SK-N-SH treated with all-trans-retinoic acid at 6 μM for 48 hours (cell line): ENCODE measurements around the gene ALKBH5.

Experiments
- ATAC-seq: fragments of 200-7000 bp; cut with Tn5 transposase; 3 replicates; pipeline ENCODE4 v1.9.1; 2020; ENCODE audit warnings: mild to moderate bottlenecking, moderate library complexity
- ARNTL ChIP-seq: fragments of 450-650 bp; formaldehyde crosslinking; IDR thresholded peaks from 2 replicates; pipeline ENCODE4 v1.5.0; 2020; ENCODE audit warnings: low read depth, mild to moderate bottlenecking, moderate library complexity, borderline replicate concordance
- BACH2 ChIP-seq: fragments of 250-450 bp; sonication (Bioruptor Pico); IDR thresholded peaks from 2 replicates; pipeline ENCODE4 v1.9.0; 2021; ENCODE audit warnings: mild to moderate bottlenecking, borderline replicate concordance
- CREB5 ChIP-seq: fragments of 250-450 bp; sonication (Bioruptor Pico); IDR thresholded peaks from 2 replicates; pipeline ENCODE4 v1.5.1; 2020; ENCODE audit warnings: low read depth, mild to moderate bottlenecking, moderate library complexity
- CSDC2 ChIP-seq: fragments of 250-450 bp; sonication (Bioruptor Pico); IDR thresholded peaks from 2 replicates; pipeline ENCODE4 v1.5.0; 2020; ENCODE audit warnings: mild to moderate bottlenecking, moderate library complexity
- CSRNP3 ChIP-seq: fragments of 250-450 bp; sonication (Bioruptor Pico); IDR thresholded peaks from 2 replicates; pipeline ENCODE4 v1.5.1; 2021; ENCODE audit warnings: mild to moderate bottlenecking, moderate library complexity
- ESRRG ChIP-seq: fragments of 250-450 bp; sonication (Bioruptor Pico); IDR thresholded peaks from 2 replicates; pipeline ENCODE4 v1.6.1; 2021; ENCODE audit warnings: mild to moderate bottlenecking
- GLIS3 ChIP-seq: fragments of 250-450 bp; sonication (Bioruptor Pico); IDR thresholded peaks from 2 replicates; pipeline ENCODE4 v1.5.0; 2020; ENCODE audit warnings: mild to moderate bottlenecking, moderate library complexity
- ISL1 ChIP-seq: fragments of 250-450 bp; sonication (Bioruptor Pico); IDR thresholded peaks from 2 replicates; pipeline ENCODE4 v2.1.2; 2022; ENCODE audit warnings: mild to moderate bottlenecking, moderate library complexity
- OSR1 ChIP-seq: fragments of 250-450 bp; sonication (Bioruptor Pico); IDR thresholded peaks from 2 replicates; pipeline ENCODE4 v1.8.0; 2022; ENCODE audit warnings: moderate library complexity, mild to moderate bottlenecking, inconsistent platforms
- PATZ1 ChIP-seq: fragments of 250-450 bp; sonication (Bioruptor Pico); IDR thresholded peaks from 2 replicates; pipeline ENCODE4 v1.8.0; 2020; ENCODE audit warnings: mild to moderate bottlenecking, moderate library complexity, borderline replicate concordance
- POU6F1 ChIP-seq: fragments of 250-450 bp; sonication (Bioruptor Pico); IDR thresholded peaks from 2 replicates; pipeline ENCODE4 v1.8.0; 2021; ENCODE audit warnings: low read depth, mild to moderate bottlenecking, moderate library complexity, borderline replicate concordance
- PPARA ChIP-seq: fragments of 250-450 bp; sonication (Bioruptor Pico); IDR thresholded peaks from 2 replicates; pipeline ENCODE4 v1.5.0; 2020; ENCODE audit warnings: mild to moderate bottlenecking, borderline replicate concordance
- RARB ChIP-seq: fragments of 250-450 bp; sonication (Bioruptor Pico); IDR thresholded peaks from 2 replicates; pipeline ENCODE4 v1.8.0; 2021; ENCODE audit warnings: mild to moderate bottlenecking, moderate library complexity
- SNAI2 ChIP-seq: fragments of 250-450 bp; sonication (Bioruptor Pico); IDR thresholded peaks from 2 replicates; pipeline ENCODE4 v1.5.0; 2020; ENCODE audit warnings: mild to moderate bottlenecking, moderate library complexity
- TCF4 ChIP-seq: fragments of 250-450 bp; sonication (Bioruptor Pico); IDR thresholded peaks from 2 replicates; pipeline ENCODE4 v1.8.0; 2021; ENCODE audit warnings: mild to moderate bottlenecking, moderate library complexity, borderline replicate concordance
- TOX ChIP-seq: fragments of 250-450 bp; sonication (Bioruptor Pico); IDR thresholded peaks from 2 replicates; pipeline ENCODE4 v1.8.0; 2021; ENCODE audit warnings: mild to moderate bottlenecking, moderate library complexity, borderline replicate concordance
- ZC3H10 ChIP-seq: fragments of 250-450 bp; sonication (Bioruptor Pico); IDR thresholded peaks from 2 replicates; pipeline ENCODE4 v1.5.1; 2021; ENCODE audit warnings: mild to moderate bottlenecking, moderate library complexity
- ZFP3 ChIP-seq: fragments of 250-450 bp; sonication (Bioruptor Pico); IDR thresholded peaks from 2 replicates; pipeline ENCODE4 v1.5.0; 2020; ENCODE audit warnings: mild to moderate bottlenecking, moderate library complexity
- ZFP30 ChIP-seq: fragments of 450-650 bp; formaldehyde crosslinking; IDR thresholded peaks from 2 replicates; pipeline ENCODE4 v1.5.0; 2022; ENCODE audit warnings: mild to moderate bottlenecking, moderate library complexity
- ZNF70 ChIP-seq: fragments of 450-650 bp; formaldehyde crosslinking; IDR thresholded peaks from 2 replicates; pipeline ENCODE4 v1.5.0; 2020; ENCODE audit warnings: mild to moderate bottlenecking, moderate library complexity
- ZNF8 ChIP-seq: fragments of 450-650 bp; formaldehyde crosslinking; IDR thresholded peaks from 2 replicates; pipeline ENCODE4 v1.5.0; 2020; ENCODE audit warnings: mild to moderate bottlenecking, moderate library complexity
- TF ChIP-seq, protein P1 (sequence below): fragments of 250-450 bp; sonication (Bioruptor Pico); IDR thresholded peaks from 2 replicates; pipeline ENCODE4 v1.5.0; 2020; ENCODE audit warnings: mild to moderate bottlenecking, moderate library complexity

The ALKBH5 gene

GRCh38 chr17:18205861-18206260, 22.2 kb downstream of the ALKBH5 start:
- ATAC-seq: no peak
- TF ChIP-seq CREB5: no peak
- TF ChIP-seq ZFP3 (CRISPR knock-in tag): no peak
- TF ChIP-seq BACH2 (CRISPR knock-in tag): no peak
- TF ChIP-seq PATZ1 (CRISPR knock-in tag): no peak
- TF ChIP-seq TCF4 (CRISPR knock-in tag): no peak
- TF ChIP-seq TOX (CRISPR knock-in tag): no peak

DNA sequence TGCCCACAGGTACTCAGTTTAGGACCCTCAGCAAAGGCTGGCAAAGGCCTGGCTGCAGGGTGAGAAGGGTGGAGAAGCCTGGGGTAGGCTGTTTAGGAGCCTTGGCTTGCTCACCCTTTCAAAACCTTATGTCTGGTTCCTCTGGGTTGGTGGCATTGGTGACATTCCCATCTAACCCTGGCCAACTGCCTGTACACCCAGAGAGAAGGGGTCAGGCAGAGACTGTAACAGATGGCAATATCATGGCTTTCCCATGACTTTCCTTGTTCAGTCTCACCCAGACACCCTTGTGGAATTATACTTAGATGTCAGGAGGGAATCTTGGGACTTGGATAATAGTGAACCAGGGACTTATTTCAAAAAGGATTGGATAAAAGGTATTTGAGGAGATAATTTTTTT, 23.3 kb downstream of the ALKBH5 start:
- TF ChIP-seq CSRNP3 (CRISPR knock-in tag) (no peak), ZNF70 (CRISPR knock-in tag) (no peak), CREB5 (no peak), BACH2 (CRISPR knock-in tag) (no peak), ISL1 (CRISPR knock-in tag) (no peak), POU6F1 (CRISPR knock-in tag) (no peak), GLIS3 (CRISPR knock-in tag) (no peak), ZFP30 (CRISPR knock-in tag) (no peak), TCF4 (CRISPR knock-in tag) (no peak), SNAI2 (no peak), ZC3H10 (CRISPR knock-in tag) (no peak), OSR1 (CRISPR knock-in tag) (no peak), ESRRG (CRISPR knock-in tag) (no peak), ARNTL (CRISPR knock-in tag) (no peak), CSDC2 (no peak), PPARA (CRISPR knock-in tag) (no peak), ZNF8 (CRISPR knock-in tag) (no peak), TOX (CRISPR knock-in tag) (no peak), RARB (CRISPR knock-in tag) (no peak)
- TF ChIP-seq, protein P1, sequence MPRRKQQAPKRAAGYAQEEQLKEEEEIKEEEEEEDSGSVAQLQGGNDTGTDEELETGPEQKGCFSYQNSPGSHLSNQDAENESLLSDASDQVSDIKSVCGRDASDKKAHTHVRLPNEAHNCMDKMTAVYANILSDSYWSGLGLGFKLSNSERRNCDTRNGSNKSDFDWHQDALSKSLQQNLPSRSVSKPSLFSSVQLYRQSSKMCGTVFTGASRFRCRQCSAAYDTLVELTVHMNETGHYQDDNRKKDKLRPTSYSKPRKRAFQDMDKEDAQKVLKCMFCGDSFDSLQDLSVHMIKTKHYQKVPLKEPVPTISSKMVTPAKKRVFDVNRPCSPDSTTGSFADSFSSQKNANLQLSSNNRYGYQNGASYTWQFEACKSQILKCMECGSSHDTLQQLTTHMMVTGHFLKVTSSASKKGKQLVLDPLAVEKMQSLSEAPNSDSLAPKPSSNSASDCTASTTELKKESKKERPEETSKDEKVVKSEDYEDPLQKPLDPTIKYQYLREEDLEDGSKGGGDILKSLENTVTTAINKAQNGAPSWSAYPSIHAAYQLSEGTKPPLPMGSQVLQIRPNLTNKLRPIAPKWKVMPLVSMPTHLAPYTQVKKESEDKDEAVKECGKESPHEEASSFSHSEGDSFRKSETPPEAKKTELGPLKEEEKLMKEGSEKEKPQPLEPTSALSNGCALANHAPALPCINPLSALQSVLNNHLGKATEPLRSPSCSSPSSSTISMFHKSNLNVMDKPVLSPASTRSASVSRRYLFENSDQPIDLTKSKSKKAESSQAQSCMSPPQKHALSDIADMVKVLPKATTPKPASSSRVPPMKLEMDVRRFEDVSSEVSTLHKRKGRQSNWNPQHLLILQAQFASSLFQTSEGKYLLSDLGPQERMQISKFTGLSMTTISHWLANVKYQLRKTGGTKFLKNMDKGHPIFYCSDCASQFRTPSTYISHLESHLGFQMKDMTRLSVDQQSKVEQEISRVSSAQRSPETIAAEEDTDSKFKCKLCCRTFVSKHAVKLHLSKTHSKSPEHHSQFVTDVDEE (CRISPR knock-in tag): no peak
- no peak for ATAC-seq
